Lower lobe of right lung (tissue), 2 donors: ENCODE results near the gene ANOS1. TPM values are rescaled to one million over a fixed set of nuclear protein-coding genes. Genes with fewer than 3 reads are reported as not detected.

Source experiments
- ATAC-seq, 2 donors: fragments of 200-7000 bp; cut with Tn5 transposase; one replicate each; pipeline ENCODE4 v1.9.1; 2020 to 2022; ENCODE audit warnings: mild to moderate bottlenecking in 2 of 2, moderate library complexity in 2 of 2
- DNase-seq: peaks from one replicate; pipeline ENCODE4 v3.0.0-alpha.2; 2020
- H3K27ac ChIP-seq: fragments of 200-600 bp; one replicate; pipeline ENCODE4 v1.8.0; 2022
- H3K27me3 ChIP-seq: fragments of 200-600 bp; one replicate; pipeline ENCODE4 v1.8.0; 2022; ENCODE audit warnings: low read depth
- H3K36me3 ChIP-seq: fragments of 200-600 bp; one replicate; pipeline ENCODE4 v1.8.0; 2022; ENCODE audit warnings: mild to moderate bottlenecking
- H3K4me1 ChIP-seq: fragments of 200-600 bp; one replicate; pipeline ENCODE4 v1.8.0; 2022
- H3K4me3 ChIP-seq: fragments of 200-600 bp; one replicate; pipeline ENCODE4 v1.8.0; 2022; ENCODE audit warnings: mild to moderate bottlenecking
- H3K9me3 ChIP-seq: fragments of 200-600 bp; one replicate; pipeline ENCODE4 v1.8.0; 2022
- CTCF ChIP-seq: fragments of 200-600 bp; IDR thresholded peaks from one replicate; pipeline ENCODE4 v1.8.0; 2022; ENCODE audit warnings: antibody characterized with exemption, mild to moderate bottlenecking
- intact Hi-C: fragments of 100-400 bp; cut with DNase I; formaldehyde crosslinking; loops from one replicate; pipeline ENCODE4 v1.11.0; 2022
- total RNA-seq: library from RNA; stranded (reverse); fragmentation: NEBNext Ultra II Directional; extraction: Animal tissue kit (Norgen Biotek cat#: 25700); gene quantifications from one replicate; pipeline ENCODE4 v1.2.1, GENCODE V29; 2021
- donor health status: DM: no; HTN: yes; CAD: no; lungs with severe emphysema.

ANOS1 gene
- total RNA-seq, 1 donor from 2014 or later, result 46.2 TPM

GRCh38 chrX:8647176-8647575, 84.8 kb downstream of the ANOS1 start:
- Histone ChIP-seq H3K36me3 (no peaks in the 10 kb centered on the region), H3K9me3 (no peaks in the 10 kb centered on the region), H3K4me3 (no peak overlapping the region), H3K4me1 (no peaks in the 10 kb centered on the region), H3K27me3 (no peaks in the 10 kb centered on the region), H3K27ac (no peak overlapping the region)
- ATAC-seq (no peak), DNase-seq (no peak)
- intact Hi-C loops, result no loop called here
- no peak for TF ChIP-seq CTCF

GRCh38 chrX:8639949-8640475, 91.9 kb downstream of the ANOS1 start:
- Histone ChIP-seq H3K27me3 (no peaks in the 10 kb centered on the region), H3K36me3 (no peaks in the 10 kb centered on the region), H3K4me3 (no peak overlapping the region), H3K9me3 (no peaks in the 10 kb centered on the region), H3K4me1 (no peaks in the 10 kb centered on the region), H3K27ac (no peak overlapping the region)
- TF ChIP-seq CTCF, result no peak
- intact Hi-C loops, result no loop called here
- ATAC-seq, result no peak
- no peak for DNase-seq

GRCh38 chrX:8636497-8636896, 95.4 kb downstream of the ANOS1 start:
- ATAC-seq, result no peak
- Histone ChIP-seq H3K27me3 (no peaks in the 10 kb centered on the region), H3K4me1 (no peaks in the 10 kb centered on the region), H3K4me3 (no peak overlapping the region), H3K27ac (no peak overlapping the region), H3K36me3 (no peaks in the 10 kb centered on the region), H3K9me3 (no peaks in the 10 kb centered on the region)
- no peak for DNase-seq
- intact Hi-C loops, result no loop called here
- TF ChIP-seq CTCF, result no peak

GRCh38 chrX:8635812-8636211, 96.1 kb downstream of the ANOS1 start:
- DNase-seq, result no peak
- intact Hi-C loops, result no loop called here

GRCh38 chrX:8632924-8633323, 99.0 kb downstream of the ANOS1 start:
- Histone ChIP-seq H3K9me3 (no peaks in the 10 kb centered on the region), H3K36me3 (no peaks in the 10 kb centered on the region), H3K27ac (no peak overlapping the region), H3K4me3 (no peak overlapping the region), H3K4me1 (no peaks in the 10 kb centered on the region), H3K27me3 (no peaks in the 10 kb centered on the region)
- no peak for DNase-seq
- intact Hi-C loops, result no loop called here
- no peak for TF ChIP-seq CTCF
- ATAC-seq, result no peak

More at GRCh38 chrX:8635812-8636211, 96.1 kb downstream of the ANOS1 start:
- no peak for ATAC-seq
- no peaks in the 10 kb centered on the region for H3K9me3 ChIP-seq
- no peak overlapping the region for H3K27ac ChIP-seq
- no peak for TF ChIP-seq CTCF
- H3K27me3 ChIP-seq, result no peaks in the 10 kb centered on the region
- no peak overlapping the region for H3K4me3 ChIP-seq
- no peaks in the 10 kb centered on the region for H3K36me3 ChIP-seq
- no peaks in the 10 kb centered on the region for H3K4me1 ChIP-seq

- no peaks in the 10 kb centered on the region for H3K27me3 ChIP-seq
- intact Hi-C loops, result no loop called here
- H3K27ac ChIP-seq, result no peak overlapping the region
- no peak for TF ChIP-seq CTCF
- no peaks in the 10 kb centered on the region for H3K36me3 ChIP-seq
- ATAC-seq (no peak), DNase-seq (no peak)
- no peaks in the 10 kb centered on the region for H3K9me3 ChIP-seq
- H3K4me3 ChIP-seq, result no peak overlapping the region
- H3K4me1 ChIP-seq, result no peaks in the 10 kb centered on the region
Observed at GRCh38 chrX:8629871-8630270, 102.1 kb downstream of the ANOS1 start.
